ENCODE results near the gene PLA2G6. TPM values are rescaled to one million over a fixed set of nuclear protein-coding genes. Genes with fewer than 3 reads are reported as not detected.

PLA2G6 gene
- total and polyA plus RNA-seq, 2 of the 8 experiments (the other 6 are each of a cell fraction or from before 2014, with no cell fraction given), result 13.2 to 21.0 TPM

- H3K23ac ChIP-seq (ENCODE audit: insufficient read length), result no peak overlapping the region
- no peak overlapping the region for H3K4me3 ChIP-seq (ENCODE audit: extremely low read depth in 1 of 4, insufficient read depth in 2 of 4, low read depth in 3 of 4, low read length in 4 of 4)
- H3K9ac ChIP-seq (replicated peaks in 1 of 4; ENCODE audit: extremely low read depth in 1 of 4, low read depth in 3 of 4, low read length in 3 of 4), result no peak overlapping the region
- H2BK20ac ChIP-seq (ENCODE audit: low read length), result no peak overlapping the region
- no peaks in the 10 kb centered on the region for H4K20me1 ChIP-seq (replicated peaks in 1 of 2; ENCODE audit: control insufficient read depth in 1 of 2, insufficient read depth in 2 of 2, low read length in 2 of 2)
- no peaks in the 10 kb centered on the region for H3K79me2 ChIP-seq (ENCODE audit: control insufficient read depth in 1 of 2, insufficient read depth in 2 of 2, low read length in 2 of 2)
- no peaks in the 10 kb centered on the region for H3K9me3 ChIP-seq (ENCODE audit: insufficient read depth in 2 of 2, low read depth in 1 of 2, low read length in 1 of 2)
- no peak overlapping the region for H2AFZ ChIP-seq (ENCODE audit: low read length)
- H3K18ac ChIP-seq (ENCODE audit: extremely low read depth, low read length), result no peak overlapping the region
- H3K23me2 ChIP-seq (ENCODE audit: low read depth, low read length), result 0 out of 2 replicates have a peak, but pooled peaks cover 1% of the 10 kb centered on the region
- no peak overlapping the region for H3K56ac ChIP-seq (replicated peaks; ENCODE audit: insufficient read length, low read depth, low read length)
- no peaks in the 10 kb centered on the region for H3K79me1 ChIP-seq (ENCODE audit: low read depth, low read length)
- no peak overlapping the region for H3K4me2 ChIP-seq (ENCODE audit: insufficient read depth in 1 of 2, low read depth in 2 of 2, low read length in 2 of 2)
- H2BK5ac ChIP-seq (ENCODE audit: low read depth, low read length), result no peak overlapping the region
- FAIRE-seq (no peak), DNase-seq (ENCODE audit: low read depth in 1 of 2, low spot score in 2 of 2) (no peak)
- no peak overlapping the region for H2AK5ac ChIP-seq (ENCODE audit: low read depth, low read length)
- no peak overlapping the region for H4K5ac ChIP-seq (ENCODE audit: insufficient read length, low read depth, low read length)
- no peak overlapping the region for H3K14ac ChIP-seq (ENCODE audit: insufficient read length)
- H2BK15ac ChIP-seq (ENCODE audit: low read length), result no peak overlapping the region
- H3K27me3 ChIP-seq (replicated peaks in 1 of 4; ENCODE audit: control insufficient read depth in 3 of 4, extremely low read depth in 1 of 4, insufficient read depth in 3 of 4, low read length in 3 of 4), result no peaks in the 10 kb centered on the region
- no peak overlapping the region for H4K91ac ChIP-seq (replicated peaks; ENCODE audit: insufficient read length, low read length)
- H2BK12ac ChIP-seq (ENCODE audit: low read depth, low read length), result no peak overlapping the region
- no peak overlapping the region for H4K8ac ChIP-seq (ENCODE audit: extremely low read depth, insufficient read depth, low read length)
- ChIA-PET CTCF (ENCODE audit: partially characterized antibody) (interaction anchor here (0.6 to 10.2 kb wide), 20 partner anchors 6 to 1347 kb away, joined by 3 to 194 read pairs (median 4); no protein-coding TSS in a partner anchor), POLR2A (ENCODE audit: partially characterized antibody) (interaction anchor here (0.8 kb wide), 1 partner anchor 10 kb away, joined by 5 read pairs; no protein-coding TSS in a partner anchor)
- WGBS, 2 experiments (ENCODE audit: extremely low coverage in 1 of 2, insufficient coverage in 1 of 2, insufficient read length in 1 of 2, insufficient replicate concordance in 2 of 2, low coverage in 1 of 2, low lambda C conversion rate in 2 of 2, missing lambda C conversion rate in 1 of 2), result 85% methylated on average over 17 of the region's 17 CpGs; no CpG with 5 or more reads in 1 of the 2 experiments
- H3K27ac ChIP-seq (ENCODE audit: low read depth, low read length), result no peak overlapping the region
- no peaks in the 10 kb centered on the region for H3K36me3 ChIP-seq (ENCODE audit: control insufficient read depth in 2 of 4, insufficient read depth in 4 of 4, low read length in 3 of 4)
- H3K4me1 ChIP-seq (replicated peaks in 1 of 4; ENCODE audit: control insufficient read depth in 3 of 4, insufficient read depth in 4 of 4, low read length in 3 of 4), result peaks cover 0 to 9% (median 7%) of the 10 kb centered on the region in 4 experiments; a peak in 3 of 7 replicates
- H2BK120ac ChIP-seq (replicated peaks; ENCODE audit: low read depth, low read length), result no peak overlapping the region
- H3K4ac ChIP-seq (replicated peaks; ENCODE audit: insufficient read length, low read depth, low read length), result peak overlapping the region; percentile 77
- TF ChIP-seq E2F6 (IDR thresholded peaks at IDR 0.05), result no peak
- no peak for TF ChIP-seq CHD1 (IDR thresholded peaks at IDR 0.05; ENCODE audit: low read depth, low read length)
- no peak for TF ChIP-seq SIN3A (conservative IDR thresholded peaks at IDR 0.05 in 1 of 2, IDR thresholded peaks at IDR 0.05 in 1 of 2; ENCODE audit: low read depth in 1 of 2, low read length in 2 of 2)
- TF ChIP-seq ASH2L (IDR thresholded peaks at IDR 0.05; ENCODE audit: low read length), result no peak
- TF ChIP-seq SRF (IDR thresholded peaks at IDR 0.05; ENCODE audit: low read depth, low read length), result no peak
- TF ChIP-seq SP1 (IDR thresholded peaks at IDR 0.05; ENCODE audit: low read depth, low read length), result no peak
- TF ChIP-seq ZNF274 (IDR thresholded peaks at IDR 0.05; ENCODE audit: borderline replicate concordance, extremely low read depth, low read length), result no peak
- TF ChIP-seq KDM1A (IDR thresholded peaks at IDR 0.05; ENCODE audit: borderline replicate concordance, low read length), result no peak
- no peak for TF ChIP-seq MAX (IDR thresholded peaks at IDR 0.05)
- TF ChIP-seq RAD21 (IDR thresholded peaks at IDR 0.05 in 1 of 2, conservative IDR thresholded peaks at IDR 0.05 in 1 of 2; ENCODE audit: low read depth in 2 of 2, low read length in 2 of 2), result no peak
- no peak for TF ChIP-seq SIX5 (IDR thresholded peaks at IDR 0.05; ENCODE audit: low read depth, low read length)
- TF ChIP-seq SP4 (IDR thresholded peaks at IDR 0.05; ENCODE audit: low read length), result no peak
Measured at GRCh38 chr22:38106814-38107578, 74.6 kb downstream of the PLA2G6 start.
